ENCODE measurements around the gene TRMT6. TPM values are rescaled to one million over a fixed set of nuclear protein-coding genes. Genes with fewer than 3 reads are reported as not detected.

TRMT6 gene
- total and polyA plus RNA-seq, 3 experiments from 2014 or later: 14.6 to 38.5 (median 35.8) TPM

- Mint-ChIP-seq H3K27me3 (no peaks in the 10 kb centered on the region), H3K4me3 (no peak overlapping the region), H3K4me1 (no peaks in the 10 kb centered on the region), H3K27ac (peak overlapping the region in 1 of 8 donors; percentile 12), H3K9me3 (no peaks in the 10 kb centered on the region), H3K36me3 (peaks cover 3 to 66% (median 12%) of the 10 kb centered on the region in 3 donors)
- Histone ChIP-seq H3K27ac (ENCODE audit: low read depth, low read length) (no peak overlapping the region), H3K27me3 (ENCODE audit: insufficient read depth, low read length, poor library complexity, severe bottlenecking) (no peaks in the 10 kb centered on the region), H3K4me3 (ENCODE audit: low read length) (no peak overlapping the region), H3K9me3 (ENCODE audit: low read length) (no peaks in the 10 kb centered on the region), H3K36me3 (ENCODE audit: insufficient read depth, low read length) (peaks cover 6% of the 10 kb centered on the region), H3K4me1 (ENCODE audit: insufficient read depth, low read length) (no peaks in the 10 kb centered on the region)
- POLR2A ChIA-PET: no interaction called here
- CTCF ChIA-PET: no interaction called here
- DNase-seq: no peak
These were observed 20.9 kb upstream of the TRMT6 start for GRCh38 chr20:5971203-5971602.

GRCh38 chr20:5970381-5970780 is 20.0 kb upstream of the TRMT6 start:
- no peak overlapping the region for H3K4me3 ChIP-seq (ENCODE audit: low read length)
- DNase-seq: no peak
- H3K27ac ChIP-seq (ENCODE audit: low read depth, low read length): no peak overlapping the region
- H3K27me3 ChIP-seq (ENCODE audit: insufficient read depth, low read length, poor library complexity, severe bottlenecking): no peaks in the 10 kb centered on the region
- no peaks in the 10 kb centered on the region for H3K27me3 Mint-ChIP-seq
- H3K4me3 Mint-ChIP-seq: no peak overlapping the region
- H3K36me3 ChIP-seq (ENCODE audit: insufficient read depth, low read length): peaks cover 6% of the 10 kb centered on the region
- H3K9me3 ChIP-seq (ENCODE audit: low read length): no peaks in the 10 kb centered on the region
- CTCF ChIA-PET: no interaction called here
- H3K4me1 Mint-ChIP-seq: no peaks in the 10 kb centered on the region
- no peaks in the 10 kb centered on the region for H3K4me1 ChIP-seq (ENCODE audit: insufficient read depth, low read length)
- peak overlapping the region in 3 of 8 donors; percentile 15 to 50 (median 36) for H3K27ac Mint-ChIP-seq
- H3K9me3 Mint-ChIP-seq: no peaks in the 10 kb centered on the region
- POLR2A ChIA-PET: no interaction called here
- H3K36me3 Mint-ChIP-seq: peaks cover 5 to 69% (median 14%) of the 10 kb centered on the region in 3 donors

- H3K4me1 ChIP-seq (ENCODE audit: insufficient read depth, low read length): no peaks in the 10 kb centered on the region
- Mint-ChIP-seq H3K4me1 (no peaks in the 10 kb centered on the region), H3K36me3 (peaks cover 8 to 72% (median 18%) of the 10 kb centered on the region in 3 donors), H3K4me3 (no peak overlapping the region), H3K27ac (peak overlapping the region in 4 of 8 donors; percentile 15 to 52 (median 43)), H3K9me3 (no peaks in the 10 kb centered on the region), H3K27me3 (no peaks in the 10 kb centered on the region)
- no peak overlapping the region for H3K4me3 ChIP-seq (ENCODE audit: low read length)
- H3K9me3 ChIP-seq (ENCODE audit: low read length): no peaks in the 10 kb centered on the region
- no peaks in the 10 kb centered on the region for H3K27me3 ChIP-seq (ENCODE audit: insufficient read depth, low read length, poor library complexity, severe bottlenecking)
- H3K36me3 ChIP-seq (ENCODE audit: insufficient read depth, low read length): peaks cover 6% of the 10 kb centered on the region
- no peak overlapping the region for H3K27ac ChIP-seq (ENCODE audit: low read depth, low read length)
- ChIA-PET POLR2A (no interaction called here), CTCF (no interaction called here)
- no peak for DNase-seq
These were observed 19.6 kb upstream of the TRMT6 start for GRCh38 chr20:5969940-5970339.

- Mint-ChIP-seq H3K27ac (peak overlapping the region in 1 of 8 donors; percentile 50), H3K4me1 (no peaks in the 10 kb centered on the region), H3K9me3 (no peaks in the 10 kb centered on the region), H3K4me3 (no peak overlapping the region), H3K27me3 (no peaks in the 10 kb centered on the region), H3K36me3 (peaks cover 8 to 72% (median 20%) of the 10 kb centered on the region in 3 donors)
- H3K4me1 ChIP-seq (ENCODE audit: insufficient read depth, low read length): no peaks in the 10 kb centered on the region
- peaks cover 6% of the 10 kb centered on the region for H3K36me3 ChIP-seq (ENCODE audit: insufficient read depth, low read length)
- DNase-seq: no peak
- POLR2A ChIA-PET: no interaction called here
- no peak overlapping the region for H3K4me3 ChIP-seq (ENCODE audit: low read length)
- CTCF ChIA-PET: no interaction called here
- no peaks in the 10 kb centered on the region for H3K9me3 ChIP-seq (ENCODE audit: low read length)
- H3K27me3 ChIP-seq (ENCODE audit: insufficient read depth, low read length, poor library complexity, severe bottlenecking): no peaks in the 10 kb centered on the region
- no peak overlapping the region for H3K27ac ChIP-seq (ENCODE audit: low read depth, low read length)
These were observed 19.1 kb upstream of the TRMT6 start for GRCh38 chr20:5969348-5969935.

GRCh38 chr20:5968462-5968861 is 18.1 kb upstream of the TRMT6 start:
- H3K4me3 ChIP-seq (ENCODE audit: low read length): no peak overlapping the region
- H3K36me3 Mint-ChIP-seq: peaks cover 8 to 72% (median 20%) of the 10 kb centered on the region in 3 donors
- H3K4me1 Mint-ChIP-seq: no peaks in the 10 kb centered on the region
- H3K36me3 ChIP-seq (ENCODE audit: insufficient read depth, low read length): peaks cover 6% of the 10 kb centered on the region
- no peak overlapping the region for H3K4me3 Mint-ChIP-seq
- DNase-seq: no peak
- no peaks in the 10 kb centered on the region for H3K9me3 Mint-ChIP-seq
- POLR2A ChIA-PET: no interaction called here
- CTCF ChIA-PET: no interaction called here
- H3K27me3 Mint-ChIP-seq: no peaks in the 10 kb centered on the region
- H3K27ac ChIP-seq (ENCODE audit: low read depth, low read length): no peak overlapping the region
- H3K4me1 ChIP-seq (ENCODE audit: insufficient read depth, low read length): no peaks in the 10 kb centered on the region
- no peak overlapping the region for H3K27ac Mint-ChIP-seq
- H3K27me3 ChIP-seq (ENCODE audit: insufficient read depth, low read length, poor library complexity, severe bottlenecking): no peaks in the 10 kb centered on the region
- no peaks in the 10 kb centered on the region for H3K9me3 ChIP-seq (ENCODE audit: low read length)

GRCh38 chr20:5967469-5967868 is 17.1 kb upstream of the TRMT6 start:
- H3K9me3 Mint-ChIP-seq: no peaks in the 10 kb centered on the region
- POLR2A ChIA-PET: no interaction called here
- DNase-seq: no peak
- peaks cover 8 to 68% (median 18%) of the 10 kb centered on the region in 3 donors for H3K36me3 Mint-ChIP-seq
- Histone ChIP-seq H3K9me3 (ENCODE audit: low read length) (no peaks in the 10 kb centered on the region), H3K4me1 (ENCODE audit: insufficient read depth, low read length) (no peaks in the 10 kb centered on the region), H3K27me3 (ENCODE audit: insufficient read depth, low read length, poor library complexity, severe bottlenecking) (no peaks in the 10 kb centered on the region), H3K36me3 (ENCODE audit: insufficient read depth, low read length) (peaks cover 6% of the 10 kb centered on the region), H3K27ac (ENCODE audit: low read depth, low read length) (no peak overlapping the region), H3K4me3 (ENCODE audit: low read length) (no peak overlapping the region)
- no peaks in the 10 kb centered on the region for H3K27me3 Mint-ChIP-seq
- CTCF ChIA-PET: interaction anchor here (1.5 kb wide), 1 partner anchor 10 kb away, joined by 4 read pairs; no protein-coding TSS in a partner anchor
- no peak overlapping the region for H3K4me3 Mint-ChIP-seq
- peak overlapping the region in 1 of 8 donors; percentile 36 for H3K27ac Mint-ChIP-seq
- H3K4me1 Mint-ChIP-seq: no peaks in the 10 kb centered on the region

- peaks cover 32% of the 10 kb centered on the region for H3K4me1 ChIP-seq (ENCODE audit: insufficient read depth, low read length)
- H3K27ac ChIP-seq (ENCODE audit: low read depth, low read length): peak overlapping the region; percentile 74
- peaks cover 0 to 5% of the 10 kb centered on the region in 2 donors for H3K27me3 Mint-ChIP-seq
- H3K4me3 ChIP-seq (ENCODE audit: low read length): peak overlapping the region; percentile 93
- peak overlapping the region; percentile 88 to 99 (median 96) for H3K27ac Mint-ChIP-seq
- no peak for DNase-seq
- H3K9me3 ChIP-seq (ENCODE audit: low read length): no peaks in the 10 kb centered on the region
- peaks cover 0 to 2% (median 0%) of the 10 kb centered on the region in 5 donors for H3K9me3 Mint-ChIP-seq
- H3K27me3 ChIP-seq (ENCODE audit: insufficient read depth, low read length, poor library complexity, severe bottlenecking): no peaks in the 10 kb centered on the region
- H3K36me3 ChIP-seq (ENCODE audit: insufficient read depth, low read length): peaks cover 14% of the 10 kb centered on the region
- H3K36me3 Mint-ChIP-seq: peaks cover 0 to 67% (median 18%) of the 10 kb centered on the region in 3 donors
- H3K4me1 Mint-ChIP-seq: peaks cover 45 to 61% (median 55%) of the 10 kb centered on the region in 3 donors
- H3K4me3 Mint-ChIP-seq: peak overlapping the region; percentile 87 to 100 (median 95)
- ChIA-PET CTCF (no interaction called here), POLR2A (no interaction called here)
These were observed 426 bp downstream of the TRMT6 start for GRCh38 chr20:5949943-5950270.

- Histone ChIP-seq H3K27me3 (ENCODE audit: insufficient read depth, low read length, poor library complexity, severe bottlenecking) (no peaks in the 10 kb centered on the region), H3K27ac (ENCODE audit: low read depth, low read length) (no peak overlapping the region), H3K4me1 (ENCODE audit: insufficient read depth, low read length) (peaks cover 32% of the 10 kb centered on the region), H3K36me3 (ENCODE audit: insufficient read depth, low read length) (peaks cover 26% of the 10 kb centered on the region), H3K4me3 (ENCODE audit: low read length) (no peak overlapping the region), H3K9me3 (ENCODE audit: low read length) (no peaks in the 10 kb centered on the region)
- H3K4me3 Mint-ChIP-seq: peak overlapping the region in 2 of 7 donors; percentile 4 to 58
- POLR2A ChIA-PET: no interaction called here
- peaks cover 0 to 2% (median 0%) of the 10 kb centered on the region in 5 donors for H3K9me3 Mint-ChIP-seq
- no peak for DNase-seq
- peaks cover 0 to 5% of the 10 kb centered on the region in 2 donors for H3K27me3 Mint-ChIP-seq
- CTCF ChIA-PET: no interaction called here
- peaks cover 48 to 60% (median 57%) of the 10 kb centered on the region in 3 donors for H3K4me1 Mint-ChIP-seq
- peaks cover 0 to 68% (median 28%) of the 10 kb centered on the region in 3 donors for H3K36me3 Mint-ChIP-seq
- peak overlapping the region; percentile 14 to 79 (median 52) for H3K27ac Mint-ChIP-seq
These were observed 3.1 kb downstream of the TRMT6 start for GRCh38 chr20:5947276-5947675.

Measured in CD8-positive, alpha-beta memory T cell (primary cell).